Right renal cortex interstitium (tissue), 3 donors: Measurements from ENCODE around the gene RPS13. TPM values are rescaled to one million over a fixed set of nuclear protein-coding genes. Genes with fewer than 3 reads are reported as not detected.
"Not testable (repeated sequence)": the region's sequence is repeated elsewhere in the genome, so short reads cannot be mapped to it uniquely, and the experiment has no call there.

Source experiments
- DNase-seq, 3 donors: peaks; one replicate each; pipeline ENCODE4 v3.0.0-alpha.2; 2013; ENCODE audit warnings: low read depth in 3 of 3, low spot score in 2 of 3
- polyA plus RNA-seq, 3 donors: library from polyadenylated mRNA; unstranded; fragments of 120-200 nt; gene quantifications; one replicate each; pipeline ENCODE4 v1.2.1, GENCODE V29; 2013; ENCODE audit not compliant: insufficient read length in 3 of 3

The RPS13 gene
- polyA plus RNA-seq, 3 donors = 1,368 to 1,443 (median 1,401) TPM

GRCh38 chr11:17036666-17037658 lies 40.5 kb downstream of the RPS13 start:
- DNase-seq = no peak

DNA sequence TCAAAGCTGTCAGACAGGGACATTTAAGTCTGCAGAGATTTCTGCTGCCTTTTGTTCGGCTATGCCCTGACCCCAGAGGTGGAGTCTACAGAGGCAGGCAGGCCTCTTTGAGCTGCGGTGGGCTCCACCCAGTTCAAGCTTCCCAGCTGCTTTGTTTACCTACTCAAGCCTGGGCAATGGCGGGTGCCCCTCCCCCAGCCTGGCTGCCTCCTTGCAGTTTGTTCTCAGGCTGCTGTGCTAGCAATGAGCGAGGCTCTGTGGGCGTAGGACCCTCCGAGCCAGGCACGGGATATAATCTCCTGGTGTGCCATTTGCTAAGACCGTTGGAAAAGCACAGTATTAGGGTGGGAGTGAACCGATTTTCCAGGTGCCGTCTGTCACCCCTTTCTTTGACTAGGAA lies 43.4 kb downstream of the RPS13 start:
- DNase-seq = not testable (repeated sequence)

DNA sequence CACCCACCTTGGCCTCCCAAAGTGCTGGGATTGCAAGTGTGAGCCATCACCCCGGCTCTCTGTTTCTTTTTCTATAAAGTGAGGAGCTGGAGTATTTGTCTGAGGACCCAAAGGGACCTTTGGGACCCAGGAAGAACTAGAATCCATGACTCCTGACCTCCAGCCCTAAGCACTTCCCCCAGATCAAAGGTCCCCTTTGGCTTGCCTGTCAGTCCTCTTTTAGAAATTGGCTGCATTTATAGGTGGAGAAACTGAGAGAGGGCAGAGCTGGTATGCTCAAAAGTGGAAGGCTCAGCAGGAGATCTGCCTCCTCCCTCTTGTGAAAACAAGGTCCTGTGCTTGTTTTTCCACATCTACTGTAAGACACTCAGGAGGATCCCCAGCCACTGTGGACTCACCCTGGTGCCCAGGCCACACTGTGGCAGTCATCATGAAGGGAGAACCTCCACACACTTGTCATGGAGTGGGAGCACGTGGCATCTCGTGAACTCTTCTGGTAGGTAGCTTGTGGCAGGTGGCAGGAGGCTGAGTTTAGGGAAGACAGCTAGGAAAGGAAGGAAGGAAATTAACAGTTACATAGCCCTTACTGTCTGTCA lies 50.9 kb downstream of the RPS13 start:
- DNase-seq = no peak

GRCh38 chr11:17024924-17025323 lies 52.5 kb downstream of the RPS13 start:
- DNase-seq = no peak

Other genes with a start within 250 kb of the RPS13 start
- gene PLEKHA7, start 63.3 kb downstream of the RPS13 start, polyA plus RNA-seq = 10 to 100 TPM; 48.3 to 53.0 (median 49.3) TPM
- gene PIK3C2A, start 130.3 kb upstream of the RPS13 start, polyA plus RNA-seq = 10 to 100 TPM; 62.7 to 69.8 (median 65.6) TPM
- 10 to 100 TPM; 76.3 to 99.9 (median 94.1) TPM for gene NUCB2, start 199.1 kb upstream of the RPS13 start, polyA plus RNA-seq